WTC11 (cell line): ENCODE results near the gene AQP2.

Source experiments
- ZNF219 ChIP-seq: sonication (generic); formaldehyde crosslinking; IDR thresholded peaks from 2 replicates; pipeline ENCODE4 v1.8.0; 2023; ENCODE audit warnings: missing genetic modification reagents, mild to moderate bottlenecking, borderline replicate concordance
- TF ChIP-seq, protein P1 (sequence below): fragments of 200-600 bp; IDR thresholded peaks from 2 replicates; pipeline ENCODE4 v1.8.0; 2022; ENCODE audit warnings: antibody characterized with exemption

DNA sequence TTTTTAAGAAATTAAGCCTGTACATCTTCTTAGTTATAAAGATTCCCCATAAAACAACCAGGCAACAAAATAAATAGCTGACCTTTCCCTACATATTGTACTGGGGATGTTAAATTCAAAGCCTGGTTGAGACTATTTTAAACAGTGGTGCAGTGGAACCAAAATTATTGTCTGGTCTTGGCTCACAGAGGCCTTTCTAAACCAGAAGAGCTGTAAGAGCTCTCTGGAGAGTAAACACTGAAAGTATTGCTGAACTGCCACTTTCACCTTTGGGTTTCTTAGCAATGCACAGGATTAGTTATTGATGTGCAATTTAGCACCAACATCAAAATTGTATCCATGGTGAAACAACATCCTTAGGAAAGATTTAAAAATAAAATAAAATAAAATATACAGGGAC, 54.2 kb downstream of the AQP2 start:
- TF ChIP-seq ZNF219 (CRISPR knock-in tag) = no peak
- TF ChIP-seq, protein P1, sequence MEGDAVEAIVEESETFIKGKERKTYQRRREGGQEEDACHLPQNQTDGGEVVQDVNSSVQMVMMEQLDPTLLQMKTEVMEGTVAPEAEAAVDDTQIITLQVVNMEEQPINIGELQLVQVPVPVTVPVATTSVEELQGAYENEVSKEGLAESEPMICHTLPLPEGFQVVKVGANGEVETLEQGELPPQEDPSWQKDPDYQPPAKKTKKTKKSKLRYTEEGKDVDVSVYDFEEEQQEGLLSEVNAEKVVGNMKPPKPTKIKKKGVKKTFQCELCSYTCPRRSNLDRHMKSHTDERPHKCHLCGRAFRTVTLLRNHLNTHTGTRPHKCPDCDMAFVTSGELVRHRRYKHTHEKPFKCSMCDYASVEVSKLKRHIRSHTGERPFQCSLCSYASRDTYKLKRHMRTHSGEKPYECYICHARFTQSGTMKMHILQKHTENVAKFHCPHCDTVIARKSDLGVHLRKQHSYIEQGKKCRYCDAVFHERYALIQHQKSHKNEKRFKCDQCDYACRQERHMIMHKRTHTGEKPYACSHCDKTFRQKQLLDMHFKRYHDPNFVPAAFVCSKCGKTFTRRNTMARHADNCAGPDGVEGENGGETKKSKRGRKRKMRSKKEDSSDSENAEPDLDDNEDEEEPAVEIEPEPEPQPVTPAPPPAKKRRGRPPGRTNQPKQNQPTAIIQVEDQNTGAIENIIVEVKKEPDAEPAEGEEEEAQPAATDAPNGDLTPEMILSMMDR = no peak
